Measurements from ENCODE around the gene MAST4. TPM values are rescaled to one million over a fixed set of nuclear protein-coding genes. Genes with fewer than 3 reads are reported as not detected.

MAST4 gene
- total and polyA plus RNA-seq, 2 of the 4 experiments (the other 2 are of a cell fraction): 4.8 to 6.8 TPM

- Histone ChIP-seq H2AFZ (replicated peaks; ENCODE audit: low read length, poor library complexity) (peak overlapping the region; percentile 44), H3K14ac (replicated peaks; ENCODE audit: low read depth, low read length) (no peak overlapping the region), H3K4me1 (ENCODE audit: control insufficient read depth, insufficient read depth, low read length) (peaks cover 2% of the 10 kb centered on the region; the same call in 1 of the 2 replicates), H3K4me2 (ENCODE audit: low read depth, low read length) (no peak overlapping the region), H3K4ac (ENCODE audit: low read depth, low read length) (no peak overlapping the region), H2BK15ac (ENCODE audit: low read depth, low read length) (no peak overlapping the region), H3K27me3 (ENCODE audit: control insufficient read depth, insufficient read depth, low read length) (no peaks in the 10 kb centered on the region), H3K56ac (ENCODE audit: extremely low read depth, insufficient read depth, low read length) (no peak overlapping the region), H4K91ac (ENCODE audit: insufficient read depth, low read depth, low read length) (no peak overlapping the region), H3K79me1 (ENCODE audit: low read depth in 1 of 2, low read length in 2 of 2) (no peaks in the 10 kb centered on the region), H2BK5ac (ENCODE audit: low read depth, low read length, poor library complexity, severe bottlenecking) (no peak overlapping the region), H3K9ac (ENCODE audit: low read depth, low read length) (no peak overlapping the region), H4K8ac (ENCODE audit: low read depth in 2 of 2, low read length in 2 of 2) (no peak overlapping the region), H3K18ac (ENCODE audit: low read depth, low read length) (no peak overlapping the region), H3K23ac (ENCODE audit: low read depth, low read length) (no peak overlapping the region), H4K20me1 (ENCODE audit: insufficient read depth, low read length) (no peaks in the 10 kb centered on the region), H3K36me3 (ENCODE audit: control insufficient read depth, insufficient read depth, low read length) (no peaks in the 10 kb centered on the region), H2AK9ac (replicated peaks; ENCODE audit: low read depth, low read length, poor library complexity) (no peak overlapping the region), H2BK20ac (ENCODE audit: low read depth, low read length) (no peak overlapping the region), H3K9me1 (ENCODE audit: insufficient read depth, low read length) (0 out of 2 replicates have a peak, but pooled peaks cover 3% of the 10 kb centered on the region), H3K9me3 (ENCODE audit: control insufficient read depth, insufficient read depth, low read length) (no peaks in the 10 kb centered on the region), H2AK5ac (ENCODE audit: low read depth, low read length) (no peak overlapping the region), H3K4me3 (ENCODE audit: insufficient read depth, low read depth, low read length) (no peak overlapping the region), H2BK120ac (ENCODE audit: low read depth, low read length) (no peak overlapping the region), H3K27ac (ENCODE audit: insufficient read depth, low read length) (no peak overlapping the region), H4K5ac (ENCODE audit: low read depth, low read length) (no peak overlapping the region)
- no peak for ATAC-seq (ENCODE audit: low read depth)
- no TSS peak for BruUV-seq (replicated peaks)
- no peak for TF ChIP-seq SMC3 (IDR thresholded peaks at IDR 0.05; ENCODE audit: low read depth, low read length)
- no peak for TF ChIP-seq BHLHE40 (IDR thresholded peaks at IDR 0.05; ENCODE audit: low read depth, low read length)
- no peak for TF ChIP-seq CTCF (conservative IDR thresholded peaks at IDR 0.05; ENCODE audit: low read depth, low read length)
- no peak for TF ChIP-seq RCOR1 (IDR thresholded peaks at IDR 0.05; ENCODE audit: insufficient replicate concordance, low read length)
- no peak for TF ChIP-seq POLR2A (IDR thresholded peaks at IDR 0.05; ENCODE audit: low read depth, low read length)
- WGBS, 2 experiments (ENCODE audit: extremely low coverage in 2 of 2, insufficient read length in 1 of 2): 100% methylated on average over 4 of the region's 12 CpGs; no CpG with 5 or more reads in 1 of the 2 experiments
- POLR2A ChIA-PET (ENCODE audit: unreplicated experiment): no interaction called here
- CTCF ChIA-PET: no interaction called here
- no peak for DNase-seq
- intact Hi-C loops (cut with micrococcal nuclease) (no loop called here), dilution Hi-C loops (cut with HindIII; ENCODE audit: low sequenced_read_pairs, unreplicated experiment) (no loop called here), in situ Hi-C loops (cut with MboI; ENCODE audit: low sequenced_read_pairs) (loop anchor here (5.0 to 25.0 kb wide), 2 partner anchors 53 to 903 kb away; no protein-coding TSS in a partner anchor)
Measured at GRCh38 chr5:67214707-67215447, 618.7 kb downstream of the MAST4 start.

Data from IMR-90 (cell line).